Omental fat pad (tissue), 4 donors: Measurements from ENCODE around the gene FAM83C. TPM values are rescaled to one million over a fixed set of nuclear protein-coding genes. Genes with fewer than 3 reads are reported as not detected.

ENCODE experiments used
- ATAC-seq: fragments of 150-250 bp; one replicate; pipeline ENCODE4 v1.9.1; 2016; ENCODE audit warnings: mild to moderate bottlenecking, moderate library complexity; ENCODE audit not compliant: low FRiP score
- DNase-seq: peaks from one replicate; pipeline ENCODE4 v3.0.0-alpha.2; 2019; ENCODE audit warnings: low spot score
- total RNA-seq, 4 donors: library from RNA; depleted of rRNA; stranded (reverse); fragments of >200 nt; gene quantifications; one replicate each; pipeline ENCODE4 v1.1.0, GENCODE V29; 2016
- TF ChIP-seq, protein P1 (sequence below), 3 donors: fragments of 450-650 bp; IDR thresholded peaks; one replicate each; pipeline ENCODE4 v1.5.1; 2016 to 2017; ENCODE audit warnings: antibody characterized with exemption in 3 of 3, mild to moderate bottlenecking in 3 of 3, moderate library complexity in 2 of 3

The FAM83C gene
- total RNA-seq, 4 donors from 2014 or later, result 0.09 TPM; not detected in 3

DNA sequence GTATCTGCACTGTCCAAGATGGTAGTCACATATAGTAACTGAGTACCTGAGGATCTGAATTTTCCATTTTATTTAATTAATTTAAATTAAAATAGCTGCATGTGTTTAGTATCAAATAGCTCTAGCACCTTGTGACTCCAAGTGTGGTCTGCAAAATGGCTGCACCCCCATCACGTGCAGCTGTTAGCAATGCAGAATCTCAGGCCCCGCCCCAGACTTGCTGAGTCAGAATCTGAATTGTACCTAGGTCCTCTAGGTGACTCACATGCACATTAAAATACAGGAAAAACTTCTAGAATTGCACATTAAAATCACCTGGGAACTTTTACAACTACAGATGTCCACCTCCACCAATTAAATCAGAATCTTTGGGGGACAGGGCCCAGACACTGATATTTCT lies 19.2 kb upstream of the FAM83C start:
- TF ChIP-seq, protein P1, sequence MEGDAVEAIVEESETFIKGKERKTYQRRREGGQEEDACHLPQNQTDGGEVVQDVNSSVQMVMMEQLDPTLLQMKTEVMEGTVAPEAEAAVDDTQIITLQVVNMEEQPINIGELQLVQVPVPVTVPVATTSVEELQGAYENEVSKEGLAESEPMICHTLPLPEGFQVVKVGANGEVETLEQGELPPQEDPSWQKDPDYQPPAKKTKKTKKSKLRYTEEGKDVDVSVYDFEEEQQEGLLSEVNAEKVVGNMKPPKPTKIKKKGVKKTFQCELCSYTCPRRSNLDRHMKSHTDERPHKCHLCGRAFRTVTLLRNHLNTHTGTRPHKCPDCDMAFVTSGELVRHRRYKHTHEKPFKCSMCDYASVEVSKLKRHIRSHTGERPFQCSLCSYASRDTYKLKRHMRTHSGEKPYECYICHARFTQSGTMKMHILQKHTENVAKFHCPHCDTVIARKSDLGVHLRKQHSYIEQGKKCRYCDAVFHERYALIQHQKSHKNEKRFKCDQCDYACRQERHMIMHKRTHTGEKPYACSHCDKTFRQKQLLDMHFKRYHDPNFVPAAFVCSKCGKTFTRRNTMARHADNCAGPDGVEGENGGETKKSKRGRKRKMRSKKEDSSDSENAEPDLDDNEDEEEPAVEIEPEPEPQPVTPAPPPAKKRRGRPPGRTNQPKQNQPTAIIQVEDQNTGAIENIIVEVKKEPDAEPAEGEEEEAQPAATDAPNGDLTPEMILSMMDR (IDR thresholded peaks at IDR 0.05), result no peak

DNA sequence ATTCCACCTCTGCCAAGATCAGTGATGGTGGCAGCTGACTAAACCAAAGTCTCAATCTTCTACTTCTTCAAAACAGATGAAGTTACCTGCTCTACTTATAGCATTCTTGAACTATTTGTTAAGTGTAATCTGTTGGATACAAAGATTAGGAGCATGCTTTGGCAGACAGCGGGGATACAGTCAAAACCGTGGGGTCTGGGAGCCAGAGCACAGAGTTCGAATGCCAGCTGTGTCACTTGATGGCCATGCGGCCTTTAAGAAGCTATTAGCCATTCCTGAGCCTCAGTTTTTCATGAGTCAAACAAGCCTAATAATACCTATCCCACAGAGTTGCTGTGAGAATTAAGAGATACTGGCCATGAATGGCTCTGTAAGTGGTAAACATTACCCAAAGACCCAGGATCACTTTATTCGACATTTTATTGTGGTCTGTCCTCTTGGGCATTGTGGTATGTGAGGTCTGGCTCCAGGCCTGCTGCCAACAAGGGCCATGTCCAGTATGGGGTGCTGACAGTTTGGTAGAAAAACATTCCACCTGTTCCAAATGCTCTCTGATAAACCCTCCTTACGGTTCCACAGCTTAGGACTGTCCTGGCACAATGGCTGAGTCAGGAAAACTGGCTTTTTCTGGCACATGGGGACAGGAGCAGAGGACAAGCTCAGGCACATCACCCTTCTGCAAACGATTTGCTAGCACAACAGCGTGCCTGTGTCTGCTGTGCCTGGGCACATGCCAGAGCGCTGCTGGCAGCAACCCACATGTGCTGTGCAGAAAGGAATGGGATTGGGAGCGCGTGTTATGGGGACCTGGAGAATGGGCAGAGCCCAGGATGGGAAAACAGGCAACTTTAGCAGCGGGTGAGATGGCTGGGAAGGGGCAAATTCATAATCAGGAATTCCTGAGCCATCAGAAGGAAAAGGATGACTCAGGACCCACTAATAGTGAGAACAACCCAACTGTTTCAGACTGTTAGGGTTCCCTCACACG lies 15.7 kb upstream of the FAM83C start:
- TF ChIP-seq, protein P1 (IDR thresholded peaks at IDR 0.05), result no peak
- ATAC-seq (no peak), DNase-seq (no peak)

More for the DNA sequence above, 19.2 kb upstream of the FAM83C start:
- ATAC-seq (no peak), DNase-seq (no peak)

DNA sequence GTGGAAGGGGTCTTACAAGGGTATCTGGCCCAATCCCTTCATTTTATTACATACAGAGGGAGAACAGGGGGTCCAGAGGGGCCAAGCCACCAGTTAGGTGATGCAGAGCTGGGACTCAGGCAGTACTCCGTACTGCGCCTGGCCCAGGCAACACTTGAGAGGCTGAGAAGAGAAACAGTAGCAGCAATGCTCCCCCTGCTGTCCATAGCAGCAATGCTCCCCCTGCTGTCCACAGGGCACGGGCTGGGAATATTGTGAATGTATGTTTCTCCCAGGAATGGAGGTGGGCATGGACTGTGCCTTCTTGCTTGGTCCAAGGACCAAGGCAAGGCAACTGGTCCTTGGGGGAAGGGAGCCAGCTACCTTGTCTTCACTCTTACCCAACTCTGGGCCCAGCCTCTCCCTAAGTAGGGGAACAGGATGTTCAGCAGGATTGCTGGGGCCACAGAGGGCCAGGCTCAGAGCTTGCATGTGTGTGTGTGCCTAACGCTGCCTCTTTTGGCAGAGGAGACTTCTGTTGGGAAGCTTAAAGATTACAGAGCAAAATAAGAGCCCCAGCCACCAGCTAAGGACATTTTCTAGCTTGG lies 14.8 kb upstream of the FAM83C start:
- TF ChIP-seq, protein P1 (IDR thresholded peaks at IDR 0.05), result no peak
- ATAC-seq (peak; percentile 26), DNase-seq (no peak)

DNA sequence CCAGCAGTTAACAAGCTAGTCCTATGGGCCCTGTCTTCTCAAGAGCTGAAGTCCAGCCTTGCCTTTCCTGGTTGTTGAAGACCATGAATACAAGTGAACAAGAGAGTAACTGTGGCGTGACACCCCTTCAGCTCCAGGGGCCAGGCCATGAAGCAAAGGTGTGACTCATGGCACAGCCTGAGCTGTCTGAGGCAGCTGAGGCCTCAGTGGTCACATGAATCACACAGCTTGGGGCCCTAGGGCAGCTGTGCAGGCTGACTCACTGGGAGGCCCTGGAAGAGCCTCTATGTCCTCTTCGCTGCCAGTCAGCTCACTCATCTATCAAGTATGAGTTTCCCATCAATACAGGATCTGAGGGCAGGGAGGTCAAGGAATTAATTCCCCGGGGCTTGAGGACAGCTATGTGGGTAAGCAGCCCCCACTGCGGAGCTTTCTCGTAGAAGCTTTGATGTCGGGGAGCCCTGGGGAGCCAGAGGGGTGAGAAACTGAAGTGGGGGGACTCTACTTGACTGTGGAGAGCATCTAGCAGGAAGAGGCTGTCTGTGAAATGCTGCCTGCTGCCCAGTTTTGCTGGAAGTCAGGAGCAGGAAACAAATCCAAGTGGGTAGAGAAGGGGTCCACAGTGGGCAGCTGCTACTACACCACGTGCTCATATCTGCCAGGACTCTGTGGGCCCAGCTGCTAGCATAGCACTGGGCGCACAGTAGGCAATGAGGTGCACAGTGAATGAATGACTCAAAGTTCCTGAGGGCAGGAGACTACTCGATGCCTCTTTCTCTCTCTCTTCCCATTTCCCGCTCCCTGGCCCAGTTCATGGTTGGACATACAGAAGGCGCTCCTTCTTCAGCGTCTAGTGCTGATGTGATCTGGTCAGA lies 13.7 kb upstream of the FAM83C start:
- TF ChIP-seq, protein P1 (IDR thresholded peaks at IDR 0.05), result no peak
- DNase-seq (peak; percentile 32), ATAC-seq (peak; percentile 65)

DNA sequence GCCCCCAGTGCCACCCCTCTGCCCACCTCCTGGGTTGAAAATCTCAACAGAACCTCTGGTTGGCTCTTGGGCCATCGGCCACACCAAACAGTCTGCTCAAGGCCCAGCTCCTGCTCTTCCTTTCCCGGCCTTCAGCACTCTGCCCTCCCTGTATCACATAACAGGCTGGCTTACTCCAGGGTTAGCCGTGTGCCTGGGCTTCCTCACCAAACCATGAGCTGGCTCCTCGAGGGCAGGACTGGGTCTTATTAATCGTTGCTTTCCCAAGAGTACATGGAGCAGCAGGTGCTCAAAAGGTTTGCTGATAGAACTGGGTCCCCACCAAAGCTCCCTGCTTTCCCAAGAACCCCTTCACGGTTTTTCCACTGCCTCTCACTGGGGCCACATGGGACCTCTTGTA lies 12.7 kb upstream of the FAM83C start:
- DNase-seq, result no peak
- no peak for ATAC-seq
- TF ChIP-seq, protein P1 (IDR thresholded peaks at IDR 0.05), result no peak

DNA sequence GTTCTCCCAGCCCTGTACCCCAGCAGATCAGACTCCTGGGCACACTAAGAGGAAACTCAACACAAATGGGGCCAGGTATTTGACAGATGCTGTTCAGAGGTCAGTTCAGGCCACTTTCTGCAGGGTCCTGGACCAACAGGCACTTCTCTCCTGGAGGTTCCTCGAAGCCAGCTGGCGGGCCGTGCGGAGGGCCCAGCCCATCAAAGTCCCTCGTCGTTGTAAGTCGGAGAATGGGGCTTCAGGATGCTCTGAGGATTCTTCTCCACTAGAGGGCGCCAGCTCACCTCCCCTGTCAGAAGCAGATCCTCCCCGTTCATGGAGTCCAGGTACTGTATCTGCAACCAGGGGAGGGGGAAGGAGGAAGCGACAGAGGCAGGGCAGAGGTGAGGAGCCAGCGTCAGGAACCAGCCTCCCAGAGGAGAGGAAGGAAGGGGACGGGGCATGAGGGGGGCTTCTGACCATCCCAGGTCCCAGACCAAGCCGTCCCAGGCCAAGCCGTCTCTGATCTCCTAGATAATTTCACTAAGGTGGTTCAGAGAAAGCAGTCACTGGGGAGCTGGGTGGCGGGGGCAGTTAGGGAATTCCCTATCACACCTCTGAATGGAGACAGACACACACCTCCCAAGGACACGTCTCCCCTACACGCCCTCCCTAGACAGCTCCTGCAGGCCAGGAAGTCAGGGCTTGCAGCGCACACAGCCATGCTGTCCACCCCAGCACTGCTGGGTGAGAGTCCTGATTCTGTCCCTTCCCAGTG lies 11.7 kb upstream of the FAM83C start:
- ATAC-seq (peak; percentile 68), DNase-seq (peak; percentile 73)
- TF ChIP-seq, protein P1 (IDR thresholded peaks at IDR 0.05), result peak in 2 of 3 donors; percentile 12 to 55
